ENCODE results near the gene CLDN4. TPM values are rescaled to one million over a fixed set of nuclear protein-coding genes. Genes with fewer than 3 reads are reported as not detected.
A peak's percentile ranks its signal among the peaks of the same experiment; 100 is the strongest.

Gene CLDN4
- total and polyA plus RNA-seq, 9 of the 15 experiments (the other 6 are each of a cell fraction or from before 2014, with no cell fraction given) = 0.05 to 0.60 (median 0.06) TPM; not detected in 3

- TF ChIP-seq ZNF3 (CRISPR knock-in tag; IDR thresholded peaks at IDR 0.05) = no peak
- no peak for TF ChIP-seq ILF3 (IDR thresholded peaks at IDR 0.05; ENCODE audit: borderline replicate concordance)
- TF ChIP-seq ETV5 (CRISPR knock-in tag; IDR thresholded peaks at IDR 0.05; ENCODE audit: low read depth) = peak; percentile 49; the same call in 1 of the 2 replicates
- no peak for TF ChIP-seq ASH1L (IDR thresholded peaks at IDR 0.05; ENCODE audit: borderline replicate concordance, low read depth, partially characterized antibody)
- TF ChIP-seq U2AF2 (optimal IDR thresholded peaks at IDR 0.05; ENCODE audit: low read depth, low read length) = no peak
- TF ChIP-seq HCFC1 (IDR thresholded peaks at IDR 0.05; ENCODE audit: low read depth, low read length) = no peak
- peak; percentile 80 for TF ChIP-seq TAF9B (IDR thresholded peaks at IDR 0.05; ENCODE audit: partially characterized antibody)
- peak; percentile 53 for TF ChIP-seq RAD51 (IDR thresholded peaks at IDR 0.05; ENCODE audit: borderline replicate concordance, low read depth)
- no peak for TF ChIP-seq ZNF76 (CRISPR knock-in tag; IDR thresholded peaks at IDR 0.05; ENCODE audit: borderline replicate concordance)
- no peak for TF ChIP-seq KAT7 (CRISPR knock-in tag; IDR thresholded peaks at IDR 0.05; ENCODE audit: borderline replicate concordance)
- TF ChIP-seq SRF (CRISPR knock-in tag; IDR thresholded peaks at IDR 0.05) = 0 out of 4 replicates have a peak, but pooled peaks of 1 of the 2 experiments have one; percentile 43
- TF ChIP-seq RBM22 (IDR thresholded peaks at IDR 0.05; ENCODE audit: low read depth, low read length, poor library complexity, severe bottlenecking) = no peak
- peak in 1 of 2 experiments; percentile 78; a peak in 2 of 4 replicates for TF ChIP-seq ARNT (IDR thresholded peaks at IDR 0.05)
- no peak for TF ChIP-seq PPARD (CRISPR knock-in tag; IDR thresholded peaks at IDR 0.05)
- TF ChIP-seq SMARCA4 (IDR thresholded peaks at IDR 0.05) = peak; percentile 98
- TF ChIP-seq ZNF324 (CRISPR knock-in tag; IDR thresholded peaks at IDR 0.05) = no peak
- peak; percentile 94 for TF ChIP-seq SMARCC2 (IDR thresholded peaks at IDR 0.05; ENCODE audit: low read depth)
- TF ChIP-seq, protein P1, sequence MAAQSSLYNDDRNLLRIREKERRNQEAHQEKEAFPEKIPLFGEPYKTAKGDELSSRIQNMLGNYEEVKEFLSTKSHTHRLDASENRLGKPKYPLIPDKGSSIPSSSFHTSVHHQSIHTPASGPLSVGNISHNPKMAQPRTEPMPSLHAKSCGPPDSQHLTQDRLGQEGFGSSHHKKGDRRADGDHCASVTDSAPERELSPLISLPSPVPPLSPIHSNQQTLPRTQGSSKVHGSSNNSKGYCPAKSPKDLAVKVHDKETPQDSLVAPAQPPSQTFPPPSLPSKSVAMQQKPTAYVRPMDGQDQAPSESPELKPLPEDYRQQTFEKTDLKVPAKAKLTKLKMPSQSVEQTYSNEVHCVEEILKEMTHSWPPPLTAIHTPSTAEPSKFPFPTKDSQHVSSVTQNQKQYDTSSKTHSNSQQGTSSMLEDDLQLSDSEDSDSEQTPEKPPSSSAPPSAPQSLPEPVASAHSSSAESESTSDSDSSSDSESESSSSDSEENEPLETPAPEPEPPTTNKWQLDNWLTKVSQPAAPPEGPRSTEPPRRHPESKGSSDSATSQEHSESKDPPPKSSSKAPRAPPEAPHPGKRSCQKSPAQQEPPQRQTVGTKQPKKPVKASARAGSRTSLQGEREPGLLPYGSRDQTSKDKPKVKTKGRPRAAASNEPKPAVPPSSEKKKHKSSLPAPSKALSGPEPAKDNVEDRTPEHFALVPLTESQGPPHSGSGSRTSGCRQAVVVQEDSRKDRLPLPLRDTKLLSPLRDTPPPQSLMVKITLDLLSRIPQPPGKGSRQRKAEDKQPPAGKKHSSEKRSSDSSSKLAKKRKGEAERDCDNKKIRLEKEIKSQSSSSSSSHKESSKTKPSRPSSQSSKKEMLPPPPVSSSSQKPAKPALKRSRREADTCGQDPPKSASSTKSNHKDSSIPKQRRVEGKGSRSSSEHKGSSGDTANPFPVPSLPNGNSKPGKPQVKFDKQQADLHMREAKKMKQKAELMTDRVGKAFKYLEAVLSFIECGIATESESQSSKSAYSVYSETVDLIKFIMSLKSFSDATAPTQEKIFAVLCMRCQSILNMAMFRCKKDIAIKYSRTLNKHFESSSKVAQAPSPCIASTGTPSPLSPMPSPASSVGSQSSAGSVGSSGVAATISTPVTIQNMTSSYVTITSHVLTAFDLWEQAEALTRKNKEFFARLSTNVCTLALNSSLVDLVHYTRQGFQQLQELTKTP (IDR thresholded peaks at IDR 0.05; ENCODE audit: low read depth in 1 of 2, partially characterized antibody in 2 of 2) = peak in 1 of 2 experiments; percentile 17
- TF ChIP-seq, protein P2, sequence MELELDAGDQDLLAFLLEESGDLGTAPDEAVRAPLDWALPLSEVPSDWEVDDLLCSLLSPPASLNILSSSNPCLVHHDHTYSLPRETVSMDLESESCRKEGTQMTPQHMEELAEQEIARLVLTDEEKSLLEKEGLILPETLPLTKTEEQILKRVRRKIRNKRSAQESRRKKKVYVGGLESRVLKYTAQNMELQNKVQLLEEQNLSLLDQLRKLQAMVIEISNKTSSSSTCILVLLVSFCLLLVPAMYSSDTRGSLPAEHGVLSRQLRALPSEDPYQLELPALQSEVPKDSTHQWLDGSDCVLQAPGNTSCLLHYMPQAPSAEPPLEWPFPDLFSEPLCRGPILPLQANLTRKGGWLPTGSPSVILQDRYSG (tag; conservative IDR thresholded peaks at IDR 0.05; ENCODE audit: low read depth) = no peak
- TF ChIP-seq KDM5B (IDR thresholded peaks at IDR 0.05; ENCODE audit: insufficient replicate concordance, low read depth, low read length) = no peak
- no peak for TF ChIP-seq ZNF695 (CRISPR knock-in tag; IDR thresholded peaks at IDR 0.05)
- TF ChIP-seq MYNN (IDR thresholded peaks at IDR 0.05) = peak; percentile 54; the same call in 1 of the 2 replicates
- no peak for TF ChIP-seq MYNN (CRISPR knock-in tag; IDR thresholded peaks at IDR 0.05)
- no peak for TF ChIP-seq U2AF1 (optimal IDR thresholded peaks at IDR 0.05; ENCODE audit: low read depth, low read length)
Measured at GRCh38 chr7:73851410-73852338, 20.9 kb downstream of the CLDN4 start (continued).

Data from K562 (cell line).